GM19099 (cell line): ENCODE measurements around the gene IGF2BP2.

Source experiments
- POLR2A ChIP-seq: IDR thresholded peaks from 3 replicates; pipeline ENCODE4 v1.6.1; 2011; ENCODE audit warnings: low read depth; ENCODE audit not compliant: insufficient read length; ENCODE audit errors: extremely low read depth

IGF2BP2 gene

DNA sequence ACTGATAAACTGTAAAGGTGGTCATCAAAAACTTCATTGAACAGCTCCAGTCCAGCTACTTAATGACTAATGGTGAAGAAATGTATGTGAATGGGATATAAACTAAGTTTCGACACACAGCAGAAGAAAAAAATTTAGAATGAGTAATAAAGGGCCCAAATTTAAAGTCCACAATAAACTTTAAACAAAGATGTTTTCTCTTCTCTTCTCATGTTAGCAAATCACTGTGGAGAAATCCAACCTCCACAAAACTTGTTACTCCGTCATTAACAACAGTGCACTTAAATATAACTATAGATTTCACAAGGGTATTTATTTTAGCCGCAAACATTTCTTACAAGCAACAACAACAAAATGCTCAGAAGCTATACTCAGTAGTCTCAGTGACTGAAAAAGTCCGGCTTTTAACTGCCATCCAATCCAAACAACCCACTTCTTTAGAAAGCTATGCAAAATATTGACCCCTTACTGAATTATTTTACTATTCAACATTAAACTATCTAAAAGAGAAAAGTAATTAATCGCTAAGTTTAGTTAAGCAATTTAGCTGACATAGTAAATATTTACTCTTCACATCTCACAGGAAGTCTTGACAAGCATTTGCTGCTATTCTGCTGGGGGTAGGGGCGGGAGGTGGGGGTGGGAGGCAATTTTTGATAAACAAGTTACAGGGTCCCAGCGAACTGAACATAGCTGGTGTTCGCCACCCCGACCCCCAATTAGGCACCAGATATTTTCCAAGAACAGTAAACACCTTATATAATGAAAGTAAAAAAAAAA is 2.4 kb downstream of the IGF2BP2 start:
- no peak for TF ChIP-seq POLR2A

DNA sequence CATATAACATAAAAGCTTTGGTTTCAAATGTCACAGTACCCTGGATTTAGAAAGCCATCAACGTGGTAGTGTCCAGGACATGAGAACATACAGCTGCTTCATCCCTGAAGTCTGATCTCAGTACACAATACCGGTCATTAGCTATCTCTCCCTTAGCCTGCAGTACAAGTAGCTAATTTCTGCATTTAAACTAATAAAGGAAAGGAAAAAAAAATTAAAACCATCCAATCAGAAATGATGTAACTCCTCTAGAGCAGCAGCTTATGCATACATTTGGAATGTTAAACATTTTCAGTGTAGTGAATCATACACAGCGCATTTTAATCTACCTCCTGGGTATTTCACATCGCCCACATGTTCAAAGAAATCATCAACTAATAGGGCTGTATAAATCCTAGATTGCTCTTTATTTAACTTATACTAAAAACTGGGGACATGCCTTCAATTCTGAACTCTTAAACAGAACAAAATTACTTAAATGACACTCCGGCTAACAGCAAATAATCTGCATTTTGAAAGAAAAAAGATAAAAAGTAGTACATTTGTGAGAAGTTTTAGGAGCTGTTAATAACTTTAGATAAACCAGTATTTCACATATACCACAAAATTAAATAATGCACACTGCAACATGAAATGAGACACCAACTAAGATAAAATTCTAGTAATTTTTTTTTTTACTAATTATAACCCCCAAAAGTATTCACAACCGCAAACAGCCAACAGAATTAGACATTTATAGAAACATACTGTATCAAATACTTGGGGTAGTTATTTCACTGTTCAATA is 3.7 kb downstream of the IGF2BP2 start:
- no peak for TF ChIP-seq POLR2A

DNA sequence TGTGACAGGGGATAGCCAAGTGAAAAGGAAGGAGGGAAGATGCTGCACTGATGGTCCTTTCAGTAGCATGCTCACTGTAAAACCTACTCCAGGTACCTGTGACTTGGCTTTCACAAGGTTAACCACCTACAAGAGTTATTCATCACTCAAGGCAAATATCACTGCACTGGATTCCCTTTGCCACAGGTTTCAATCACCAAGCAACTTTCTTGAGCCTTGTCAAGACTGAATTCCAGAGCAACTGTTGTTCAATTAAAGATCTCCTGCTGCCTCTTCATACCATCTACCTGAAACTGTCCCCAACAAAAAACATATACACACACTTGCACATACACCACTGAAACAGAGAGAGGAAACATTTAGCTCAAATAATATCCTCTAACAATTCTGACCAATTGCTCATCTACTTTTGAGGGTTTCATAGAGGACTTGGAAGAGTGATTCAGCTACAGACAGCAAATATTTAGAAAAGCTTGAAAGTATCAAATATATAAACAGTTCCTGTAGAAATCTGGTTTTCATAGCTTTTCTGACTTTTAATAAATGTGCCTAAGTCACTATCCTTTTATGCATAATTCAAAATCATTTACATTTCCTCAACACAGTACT is 6.5 kb downstream of the IGF2BP2 start:
- TF ChIP-seq POLR2A, result no peak

DNA sequence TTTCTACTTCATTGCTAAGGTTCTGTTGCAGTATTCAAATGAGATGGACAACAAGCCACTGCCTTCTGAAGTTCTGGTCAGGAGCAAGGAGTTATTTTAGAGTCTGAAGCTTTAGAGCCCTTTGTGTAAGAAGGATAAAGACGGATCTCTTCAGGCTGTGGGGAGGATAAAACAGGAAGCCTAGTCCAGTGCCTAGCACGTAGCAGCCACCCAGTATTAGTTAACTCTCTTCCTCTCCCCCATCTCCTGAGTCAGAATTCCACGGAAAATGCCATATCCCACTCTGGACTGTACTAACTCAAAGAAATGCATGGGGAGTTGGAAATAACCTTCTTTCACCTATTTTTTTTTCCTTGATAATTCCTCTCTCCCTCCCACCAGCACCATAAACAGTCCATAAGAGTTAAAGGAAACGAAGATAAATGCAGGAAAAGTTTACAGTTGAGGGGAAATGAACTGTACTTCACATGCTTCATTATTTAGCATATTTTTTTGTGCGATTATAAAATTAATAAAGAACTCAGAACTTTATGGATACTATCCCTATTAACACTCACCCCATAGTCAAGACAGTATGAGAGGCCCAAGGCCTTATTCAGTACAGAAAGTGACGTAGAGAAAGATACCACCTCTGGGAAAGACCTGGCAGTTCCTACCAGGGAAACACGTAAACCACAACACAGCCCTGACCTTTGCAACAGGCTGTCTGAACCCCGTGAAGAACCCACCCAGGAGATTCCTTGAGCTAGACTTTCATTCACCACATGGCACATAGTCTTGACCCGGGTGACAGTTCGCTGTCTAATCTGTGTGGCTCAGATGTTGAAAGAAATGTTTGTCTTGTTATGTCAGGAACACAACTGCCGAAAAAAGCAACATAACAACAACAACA is 9.2 kb downstream of the IGF2BP2 start:
- no peak for TF ChIP-seq POLR2A

DNA sequence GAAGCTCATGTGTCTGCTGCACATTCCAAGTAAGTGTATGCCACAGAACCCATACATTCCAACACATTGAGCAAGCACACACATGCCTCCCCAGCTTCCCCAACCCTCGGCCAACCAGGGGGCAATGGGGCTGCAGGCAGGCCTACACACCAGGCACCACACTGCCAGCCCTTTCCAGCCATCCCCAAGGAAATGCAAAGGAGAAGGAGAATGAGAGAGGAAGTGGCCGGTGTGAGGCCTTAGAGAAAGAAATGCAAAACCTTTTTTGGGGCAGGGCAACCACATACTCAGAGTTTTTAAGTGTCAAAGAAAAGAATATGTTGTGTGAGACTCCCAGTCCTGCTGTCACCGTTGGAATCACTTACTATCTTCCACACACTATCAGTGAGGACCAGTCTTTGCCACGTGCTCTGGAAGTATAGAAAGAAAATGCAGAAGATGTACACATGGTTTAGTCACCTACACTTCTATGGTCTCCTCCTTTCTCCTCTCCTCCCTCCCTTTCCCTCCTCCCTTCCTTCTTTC is 11.1 kb downstream of the IGF2BP2 start:
- no peak for TF ChIP-seq POLR2A

DNA sequence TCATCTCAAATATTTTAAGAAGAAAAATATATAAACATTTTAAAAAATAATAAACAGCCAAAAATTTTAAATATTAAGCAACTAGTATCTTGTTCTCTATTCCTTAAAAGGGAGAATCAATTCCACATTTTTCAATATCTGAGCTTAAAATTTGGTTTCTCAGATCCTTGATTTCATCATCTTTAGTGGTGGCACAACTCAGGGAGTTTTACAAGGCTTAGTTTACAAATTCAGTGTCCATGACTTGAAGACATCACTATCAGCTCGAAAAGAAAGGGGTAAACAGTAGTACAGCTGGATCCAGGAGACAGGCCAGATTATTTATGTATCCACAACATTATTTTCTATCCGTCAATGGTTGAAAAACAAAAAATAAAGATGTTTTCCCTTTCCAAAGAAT is 11.6 kb downstream of the IGF2BP2 start:
- no peak for TF ChIP-seq POLR2A

DNA sequence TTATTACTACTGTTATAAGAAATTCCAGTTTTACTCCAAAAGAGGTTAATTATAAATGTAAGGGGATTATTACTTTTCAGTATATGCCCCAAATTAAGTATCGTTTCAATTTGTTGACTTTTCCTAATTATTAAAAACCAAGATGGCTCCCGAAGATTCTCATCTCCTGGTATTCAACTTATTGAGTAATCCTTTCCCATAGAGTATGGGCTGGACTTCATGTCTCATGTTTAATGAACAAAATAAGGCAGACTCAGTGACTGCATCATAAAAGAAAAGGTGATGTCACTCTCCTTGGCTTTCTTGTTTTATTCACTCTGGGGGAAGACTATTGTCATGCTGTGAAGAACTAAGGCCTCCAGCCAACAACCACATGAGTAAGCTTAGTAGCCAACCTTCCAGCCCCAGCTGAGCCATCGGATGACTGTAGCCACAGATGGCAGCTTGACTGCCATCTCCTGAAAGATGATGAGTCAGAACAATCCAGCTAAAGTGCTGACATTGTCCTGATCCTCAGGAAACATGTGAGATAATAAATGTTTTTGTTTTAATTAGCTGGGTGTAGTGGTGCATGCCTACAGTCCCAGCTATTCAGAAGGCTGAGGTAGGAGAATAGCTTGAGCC is 17.3 kb downstream of the IGF2BP2 start:
- no peak for TF ChIP-seq POLR2A

DNA sequence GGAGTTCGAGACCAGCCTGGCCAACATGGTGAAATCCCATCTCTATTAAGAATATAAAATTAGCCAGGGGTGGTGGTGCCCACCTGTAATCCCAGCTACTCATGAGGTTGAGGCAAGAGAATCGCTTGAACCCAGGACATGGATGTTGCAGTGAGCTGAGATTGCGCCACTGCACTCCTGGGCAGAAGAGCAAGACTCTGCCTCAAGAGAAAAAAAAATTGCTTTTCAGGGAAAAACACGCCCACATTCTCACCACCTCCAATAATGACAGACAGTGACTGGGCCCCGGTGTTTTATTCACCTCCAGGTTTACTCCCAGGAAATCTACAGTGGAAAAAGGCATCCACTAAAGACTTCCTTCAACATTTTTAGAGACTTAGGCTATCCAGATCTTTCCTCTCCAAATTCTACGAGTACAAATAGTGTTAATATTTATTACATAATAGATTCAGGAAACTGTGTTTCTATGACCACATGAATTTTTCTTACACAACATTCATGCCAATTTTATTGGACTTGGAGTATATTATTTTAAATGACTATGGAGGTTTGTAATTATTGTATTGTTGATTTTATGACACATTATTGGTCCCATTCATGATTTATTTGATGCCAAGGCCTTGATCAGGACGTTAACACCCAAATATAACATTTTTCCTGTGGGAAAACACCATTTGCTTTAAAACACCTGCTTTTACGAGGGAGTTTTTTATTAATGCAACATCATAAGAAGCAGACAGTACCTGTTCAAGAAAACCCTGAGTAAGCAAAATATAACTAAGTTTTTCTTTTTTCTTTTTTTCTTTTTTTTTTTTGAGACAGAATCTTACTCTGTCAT is 26.6 kb downstream of the IGF2BP2 start:
- no peak for TF ChIP-seq POLR2A

DNA sequence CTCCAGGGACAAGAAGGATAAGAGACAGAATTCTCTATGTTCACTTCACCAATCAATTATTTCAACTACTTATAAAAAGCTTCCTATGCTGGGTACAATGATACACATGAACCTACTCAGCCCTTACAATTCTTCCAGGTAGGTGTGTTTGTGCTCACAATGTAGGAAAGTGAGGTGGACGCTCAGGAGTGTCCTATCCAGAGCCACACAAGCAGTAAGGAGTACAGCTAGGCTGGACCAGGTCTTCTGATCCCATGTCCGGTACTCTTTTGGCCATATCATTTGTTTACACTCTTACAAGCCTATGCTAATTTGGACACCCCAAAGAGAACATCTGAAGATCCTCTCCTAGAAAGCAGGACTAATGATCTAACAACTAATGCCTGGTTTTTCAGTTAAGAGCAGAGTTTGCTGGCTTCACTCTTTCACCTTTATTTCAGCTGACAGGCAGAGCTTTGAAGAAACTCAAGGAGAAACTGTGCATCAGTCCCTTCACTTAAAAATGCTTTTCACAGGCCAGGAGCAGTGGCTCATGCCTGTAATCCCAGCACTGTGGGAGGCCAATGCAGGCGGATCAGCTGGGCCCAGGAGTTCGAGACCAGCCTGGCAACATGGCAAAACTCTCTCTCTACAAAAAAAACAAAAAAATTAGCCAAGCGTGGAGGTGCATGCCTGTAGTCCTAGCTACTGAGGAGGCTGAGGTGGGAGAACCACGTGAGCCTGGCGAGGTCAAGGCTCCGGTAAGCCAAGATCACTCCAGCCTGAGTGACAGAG is 27.5 kb downstream of the IGF2BP2 start:
- no peak for TF ChIP-seq POLR2A

DNA sequence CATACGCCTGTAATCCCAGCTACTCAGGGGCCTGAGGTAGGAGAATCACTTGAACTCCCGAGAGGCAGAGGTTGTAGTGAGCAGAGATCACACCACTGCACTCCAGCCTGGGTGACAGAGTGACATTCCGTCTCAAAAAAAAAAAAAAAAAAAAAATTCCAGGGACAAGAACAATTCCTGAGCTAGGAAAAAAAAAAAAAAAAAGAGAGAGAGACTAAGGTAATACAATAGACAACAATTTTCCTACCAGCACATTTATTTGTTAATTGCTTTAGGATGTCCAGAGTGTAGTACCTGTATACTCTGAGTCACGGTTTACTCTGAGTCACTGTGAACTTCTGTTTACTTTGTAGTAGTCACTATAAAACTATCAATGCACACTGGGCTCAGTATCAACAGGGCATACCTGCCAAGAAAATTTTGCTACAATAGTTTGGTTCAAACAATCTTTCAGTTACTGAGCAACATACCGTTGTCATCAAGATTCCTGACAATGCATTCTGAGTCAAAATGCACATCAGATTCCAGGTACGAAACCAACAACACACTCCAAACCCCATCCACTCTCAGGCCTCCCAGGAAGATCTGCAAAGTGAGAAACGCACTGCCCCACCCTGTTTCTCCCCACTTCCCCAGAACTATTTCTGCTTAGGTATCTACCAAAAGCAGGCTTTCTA is 28.3 kb downstream of the IGF2BP2 start:
- no peak for TF ChIP-seq POLR2A

DNA sequence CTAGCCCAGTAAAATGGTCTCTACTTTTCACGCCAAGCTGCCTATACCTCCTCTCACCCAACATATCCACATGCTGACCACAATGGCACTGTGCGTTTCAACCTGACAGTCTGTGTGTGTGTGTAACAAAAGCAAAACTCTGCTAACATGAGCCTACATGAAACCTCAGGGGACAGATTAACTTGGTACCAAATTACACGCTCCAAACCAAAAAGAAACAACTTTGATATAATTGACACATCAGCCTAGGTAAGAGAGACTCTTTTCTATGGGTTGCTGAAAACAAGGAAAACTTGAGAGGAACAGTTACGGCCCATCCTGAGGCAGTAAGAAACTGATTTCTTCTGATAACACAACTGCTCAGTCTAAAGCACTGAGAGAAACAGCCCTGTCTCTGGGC is 31.5 kb downstream of the IGF2BP2 start:
- TF ChIP-seq POLR2A, result no peak

DNA sequence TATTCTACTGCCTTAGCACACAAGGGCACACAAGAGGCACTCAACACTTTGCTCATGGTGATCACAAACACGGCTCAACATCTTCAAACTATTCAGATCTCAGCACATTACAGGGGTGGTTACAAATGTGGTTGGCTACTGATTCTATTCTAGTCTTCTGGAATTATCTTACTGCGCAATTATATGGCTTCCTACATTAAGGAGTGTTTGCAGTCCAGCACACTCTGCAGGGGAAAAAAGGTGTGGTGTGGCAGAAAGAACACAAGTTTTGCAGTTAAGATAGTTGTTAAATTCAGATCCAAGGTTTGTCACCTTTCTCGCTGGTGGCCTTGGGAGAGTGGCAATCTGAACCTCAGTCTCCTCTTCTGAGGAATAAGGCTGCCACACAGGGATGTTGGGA is 31.9 kb downstream of the IGF2BP2 start:
- no peak for TF ChIP-seq POLR2A
